GM10248 (cell line): ENCODE data around the gene TMEM89.

Experiments
- CTCF ChIA-PET: fragments of 300-600 bp; sonication (Branson Sonifier 250); formaldehyde crosslinking; extraction: SDS; loops from one replicate; lab custom pipeline; 2021; ENCODE audit warnings: antibody characterized with exemption; lab: Yijun Ruan, JAX
- POLR2A ChIA-PET: fragments of 350-650 bp; sonication (Branson Sonifier 250); formaldehyde crosslinking; extraction: SDS; loops from one replicate; lab custom pipeline; 2020; ENCODE audit warnings: antibody characterized with exemption; lab: Yijun Ruan, JAX
- DNase-seq: peaks from one replicate; pipeline ENCODE4 v3.0.0; 2012; ENCODE audit errors: extremely low spot score
- CTCF ChIP-seq: IDR thresholded peaks from 2 replicates; pipeline ENCODE4 v1.5.1; 2012; ENCODE audit warnings: mild to moderate bottlenecking, low read depth; ENCODE audit errors: extremely low read depth, missing control alignments, control extremely low read depth

Gene TMEM89

GRCh38 chr3:48621461-48621869 is at the start of gene TMEM89:
TMEM89 (minus strand) TSS chr3:48621769; CDS start chr3:48621756, 13 bp downstream.
- DNase-seq: no peak
- no peak for TF ChIP-seq CTCF
- POLR2A ChIA-PET: no interaction called here
- CTCF ChIA-PET: no interaction called here

- DNase-seq: no peak
- TF ChIP-seq CTCF: no peak
- ChIA-PET CTCF (interaction anchor here (0.8 to 5.3 kb wide), 12 partner anchors 9 to 264 kb away, joined by 3 to 28 read pairs (median 5); partner anchors contain the start of genes NCKIPSD and SLC26A6), POLR2A (interaction anchor here (0.6 kb wide), 1 partner anchor 11 kb away, joined by 3 read pairs; no protein-coding TSS in a partner anchor)
These were observed 43.4 kb upstream of the TMEM89 start for GRCh38 chr3:48664929-48665328.

GRCh38 chr3:48664313-48664644 is 42.7 kb upstream of the TMEM89 start:
- no peak for DNase-seq
- no peak for TF ChIP-seq CTCF
- CTCF ChIA-PET: interaction anchor here (0.6 to 5.3 kb wide), 17 partner anchors 8 to 263 kb away, joined by 3 to 28 read pairs (median 4); partner anchors contain the start of genes NCKIPSD and SLC26A6
- POLR2A ChIA-PET: interaction anchor here (0.5 to 0.6 kb wide), 2 partner anchors 11 to 121 kb away, joined by 3 read pairs; no protein-coding TSS in a partner anchor

GRCh38 chr3:48663489-48664312 is 42.1 kb upstream of the TMEM89 start:
- peak; percentile 100 for DNase-seq
- ChIA-PET POLR2A (interaction anchor here (0.5 to 0.6 kb wide), 2 partner anchors 11 to 121 kb away, joined by 3 read pairs; no protein-coding TSS in a partner anchor), CTCF (interaction anchor here (0.6 to 5.3 kb wide), 16 partner anchors 10 to 263 kb away, joined by 3 to 28 read pairs (median 4); partner anchors contain the start of genes NCKIPSD and SLC26A6)
- TF ChIP-seq CTCF: peak; percentile 86

GRCh38 chr3:48662753-48663488 is 41.4 kb upstream of the TMEM89 start, which contains the start of gene CELSR3:
CELSR3 (minus strand) TSS chr3:48662886; CDS start chr3:48662634, 252 bp downstream.
- POLR2A ChIA-PET: no interaction called here
- DNase-seq: peak; percentile 68
- TF ChIP-seq CTCF: no peak
- CTCF ChIA-PET: interaction anchor here (1.2 to 5.3 kb wide), 8 partner anchors 10 to 105 kb away, joined by 3 to 28 read pairs (median 6); partner anchors contain the start of gene SLC26A6
